ENCODE measurements around the gene DGCR6L.
"Not testable (repeated sequence)": the region's sequence is repeated elsewhere in the genome, so short reads cannot be mapped to it uniquely, and the experiment has no call there.

The DGCR6L gene

GRCh38 chr22:20279662-20280134, 40.2 kb downstream of the DGCR6L start:
- Histone ChIP-seq H3K9me2 (replicated peaks; ENCODE audit: control insufficient read depth, low read length) (no peaks in the 10 kb centered on the region), H3K27me3 (ENCODE audit: control insufficient read depth, low read length) (no peaks in the 10 kb centered on the region), H3K4me1 (ENCODE audit: control insufficient read depth, low read length) (no peaks in the 10 kb centered on the region), H3K4me2 (ENCODE audit: low read length) (no peak overlapping the region), H4K20me1 (ENCODE audit: control insufficient read depth, insufficient read depth, low read depth, low read length) (no peaks in the 10 kb centered on the region), H3K27ac (ENCODE audit: low read depth, low read length) (no peak overlapping the region), H3F3A (ENCODE audit: control insufficient read depth, insufficient read depth) (no peaks in the 10 kb centered on the region), H3K9me3 (ENCODE audit: control insufficient read depth, insufficient read depth, low read length) (no peaks in the 10 kb centered on the region), H3K79me2 (ENCODE audit: control insufficient read depth, low read length) (no peaks in the 10 kb centered on the region), H3K36me3 (ENCODE audit: control insufficient read depth, low read length) (no peaks in the 10 kb centered on the region), H3K4me3 (ENCODE audit: low read length) (no peak overlapping the region)
- TF ChIP-seq EZH2phosphoT487 (IDR thresholded peaks at IDR 0.05; ENCODE audit: borderline replicate concordance, low read length) = no peak
- no peak for TF ChIP-seq CTCF (IDR thresholded peaks at IDR 0.05; ENCODE audit: low read depth, low read length, poor library complexity, severe bottlenecking)

- not testable (repeated sequence) for H3K36me3 ChIP-seq (ENCODE audit: control insufficient read depth, low read length); H3K27me3 ChIP-seq (ENCODE audit: control insufficient read depth, low read length); H3K9me2 ChIP-seq (replicated peaks; ENCODE audit: control insufficient read depth, low read length); H3F3A ChIP-seq (ENCODE audit: control insufficient read depth, insufficient read depth); H3K79me2 ChIP-seq (ENCODE audit: control insufficient read depth, low read length); H4K20me1 ChIP-seq (ENCODE audit: control insufficient read depth, insufficient read depth, low read depth, low read length); H3K4me3 ChIP-seq (ENCODE audit: low read length); H3K27ac ChIP-seq (ENCODE audit: low read depth, low read length); H3K9me3 ChIP-seq (ENCODE audit: control insufficient read depth, insufficient read depth, low read length); H3K4me2 ChIP-seq (ENCODE audit: low read length); H3K4me1 ChIP-seq (ENCODE audit: control insufficient read depth, low read length)
Observed at GRCh38 chr22:20278726-20279490, 41.0 kb downstream of the DGCR6L start.

GRCh38 chr22:20277936-20278635, 41.8 kb downstream of the DGCR6L start:
- not testable (repeated sequence) for H3K4me3 ChIP-seq (ENCODE audit: low read length); H3K36me3 ChIP-seq (ENCODE audit: control insufficient read depth, low read length); H3K4me2 ChIP-seq (ENCODE audit: low read length); H3K27ac ChIP-seq (ENCODE audit: low read depth, low read length); H3K9me3 ChIP-seq (ENCODE audit: control insufficient read depth, insufficient read depth, low read length); H3K9me2 ChIP-seq (replicated peaks; ENCODE audit: control insufficient read depth, low read length); H3F3A ChIP-seq (ENCODE audit: control insufficient read depth, insufficient read depth); H3K79me2 ChIP-seq (ENCODE audit: control insufficient read depth, low read length); H3K27me3 ChIP-seq (ENCODE audit: control insufficient read depth, low read length); H3K4me1 ChIP-seq (ENCODE audit: control insufficient read depth, low read length); H4K20me1 ChIP-seq (ENCODE audit: control insufficient read depth, insufficient read depth, low read depth, low read length)

- no peaks in the 10 kb centered on the region for H3K9me2 ChIP-seq (replicated peaks; ENCODE audit: control insufficient read depth, low read length)
- no peaks in the 10 kb centered on the region for H3F3A ChIP-seq (ENCODE audit: control insufficient read depth, insufficient read depth)
- TF ChIP-seq EZH2phosphoT487 (IDR thresholded peaks at IDR 0.05; ENCODE audit: borderline replicate concordance, low read length) (no peak), CTCF (IDR thresholded peaks at IDR 0.05; ENCODE audit: low read depth, low read length, poor library complexity, severe bottlenecking) (no peak)
- H3K4me3 ChIP-seq (ENCODE audit: low read length) = no peak overlapping the region
- H3K27me3 ChIP-seq (ENCODE audit: control insufficient read depth, low read length) = no peaks in the 10 kb centered on the region
- no peaks in the 10 kb centered on the region for H3K36me3 ChIP-seq (ENCODE audit: control insufficient read depth, low read length)
- no peak overlapping the region for H3K27ac ChIP-seq (ENCODE audit: low read depth, low read length)
- no peaks in the 10 kb centered on the region for H3K79me2 ChIP-seq (ENCODE audit: control insufficient read depth, low read length)
- no peaks in the 10 kb centered on the region for H3K9me3 ChIP-seq (ENCODE audit: control insufficient read depth, insufficient read depth, low read length)
- no peaks in the 10 kb centered on the region for H4K20me1 ChIP-seq (ENCODE audit: control insufficient read depth, insufficient read depth, low read depth, low read length)
- H3K4me2 ChIP-seq (ENCODE audit: low read length) = no peak overlapping the region
- H3K4me1 ChIP-seq (ENCODE audit: control insufficient read depth, low read length) = no peaks in the 10 kb centered on the region
Observed at GRCh38 chr22:20276468-20276867, 43.4 kb downstream of the DGCR6L start.

Data from DOHH2 (cell line).